Measurements from ENCODE around the gene TFE3.
"Not testable (repeated sequence)": the region's sequence is repeated elsewhere in the genome, so short reads cannot be mapped to it uniquely, and the experiment has no call there.

Gene TFE3

GRCh38 chrX:48999030-48999429 lies 44.1 kb downstream of the TFE3 start:
- WGBS, 2 experiments (ENCODE audit: insufficient coverage in 2 of 2), result 100% methylated on average over 1 of the region's 5 CpGs; no CpG with 5 or more reads in 1 of the 2 experiments
- Histone ChIP-seq H3K4me1 (ENCODE audit: control insufficient read depth, insufficient read depth, low read length, poor library complexity, severe bottlenecking) (peaks cover 3% of the 10 kb centered on the region), H3K36me3 (ENCODE audit: control insufficient read depth, insufficient read depth, low read length) (peaks cover 32% of the 10 kb centered on the region), H3K27ac (ENCODE audit: low read depth, low read length, severe bottlenecking) (no peak overlapping the region), H3K4me3 (ENCODE audit: extremely low read depth, insufficient read depth, low read length, poor library complexity, severe bottlenecking) (no peak overlapping the region), H3K9me3 (ENCODE audit: control insufficient read depth, low read length) (no peaks in the 10 kb centered on the region)

DNA sequence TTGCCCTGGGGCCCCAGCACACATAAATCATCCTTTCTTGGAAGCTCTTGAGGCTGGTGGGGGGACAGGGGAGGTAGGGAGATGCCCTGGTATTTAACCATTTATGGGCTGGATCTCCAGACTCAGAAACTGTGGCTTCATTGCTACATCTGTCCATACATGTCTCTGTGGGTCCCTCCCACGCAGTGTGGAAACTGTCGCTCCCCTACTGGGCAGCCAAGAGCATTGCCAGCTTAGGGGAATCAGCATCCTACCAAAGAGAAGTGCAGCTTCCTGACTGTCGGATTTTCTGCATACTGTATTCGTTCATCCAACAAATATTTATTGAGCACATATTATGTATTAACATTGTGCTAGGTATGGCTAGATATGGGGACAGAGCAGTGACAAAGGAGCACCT lies 44.8 kb downstream of the TFE3 start:
- 100% methylated on average over 1 to 2 of the region's 4 CpGs for WGBS, 2 experiments (ENCODE audit: insufficient coverage in 2 of 2)
- Histone ChIP-seq H3K4me1 (ENCODE audit: control insufficient read depth, insufficient read depth, low read length, poor library complexity, severe bottlenecking) (peaks cover 3% of the 10 kb centered on the region), H3K27ac (ENCODE audit: low read depth, low read length, severe bottlenecking) (no peak overlapping the region), H3K9me3 (ENCODE audit: control insufficient read depth, low read length) (no peaks in the 10 kb centered on the region), H3K36me3 (ENCODE audit: control insufficient read depth, insufficient read depth, low read length) (peaks cover 37% of the 10 kb centered on the region), H3K4me3 (ENCODE audit: extremely low read depth, insufficient read depth, low read length, poor library complexity, severe bottlenecking) (no peak overlapping the region)

- H3K27ac ChIP-seq (ENCODE audit: low read depth, low read length, severe bottlenecking), result no peak overlapping the region
- no peak overlapping the region for H3K4me3 ChIP-seq (ENCODE audit: extremely low read depth, insufficient read depth, low read length, poor library complexity, severe bottlenecking)
- peaks cover 42% of the 10 kb centered on the region for H3K36me3 ChIP-seq (ENCODE audit: control insufficient read depth, insufficient read depth, low read length)
- H3K4me1 ChIP-seq (ENCODE audit: control insufficient read depth, insufficient read depth, low read length, poor library complexity, severe bottlenecking), result peaks cover 3% of the 10 kb centered on the region
- no peaks in the 10 kb centered on the region for H3K9me3 ChIP-seq (ENCODE audit: control insufficient read depth, low read length)
- 89 to 100% methylated on average over 1 of the region's 1 CpG for WGBS, 2 experiments (ENCODE audit: insufficient coverage in 2 of 2)
Observed at GRCh38 chrX:48997865-48998264, 45.3 kb downstream of the TFE3 start.

DNA sequence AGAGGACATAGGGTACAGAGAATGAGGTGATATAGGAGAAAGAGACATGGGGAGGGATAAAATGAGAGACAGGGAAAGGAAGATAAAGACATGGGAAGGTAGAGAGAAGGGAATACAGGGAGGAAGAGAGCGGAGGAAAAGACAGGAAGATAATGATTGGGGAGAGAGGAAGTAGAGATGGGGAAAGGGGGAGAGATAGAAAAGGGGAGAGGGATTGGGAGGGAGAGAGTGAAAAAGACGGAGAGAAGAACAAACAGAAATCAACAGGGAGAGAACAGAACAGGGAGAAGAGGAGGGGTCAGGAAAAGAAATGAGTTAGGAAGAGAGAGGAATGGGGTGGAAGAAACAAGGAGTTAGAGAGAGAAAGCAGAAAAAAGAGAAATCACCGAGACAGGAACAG lies 45.7 kb downstream of the TFE3 start:
- Histone ChIP-seq H3K27ac (ENCODE audit: low read depth, low read length, severe bottlenecking) (no peak overlapping the region), H3K4me1 (ENCODE audit: control insufficient read depth, insufficient read depth, low read length, poor library complexity, severe bottlenecking) (peaks cover 3% of the 10 kb centered on the region), H3K36me3 (ENCODE audit: control insufficient read depth, insufficient read depth, low read length) (peaks cover 42% of the 10 kb centered on the region), H3K4me3 (ENCODE audit: extremely low read depth, insufficient read depth, low read length, poor library complexity, severe bottlenecking) (no peak overlapping the region), H3K9me3 (ENCODE audit: control insufficient read depth, low read length) (no peaks in the 10 kb centered on the region)
- 98 to 100% methylated on average over 3 of the region's 3 CpGs for WGBS, 2 experiments (ENCODE audit: insufficient coverage in 2 of 2)

DNA sequence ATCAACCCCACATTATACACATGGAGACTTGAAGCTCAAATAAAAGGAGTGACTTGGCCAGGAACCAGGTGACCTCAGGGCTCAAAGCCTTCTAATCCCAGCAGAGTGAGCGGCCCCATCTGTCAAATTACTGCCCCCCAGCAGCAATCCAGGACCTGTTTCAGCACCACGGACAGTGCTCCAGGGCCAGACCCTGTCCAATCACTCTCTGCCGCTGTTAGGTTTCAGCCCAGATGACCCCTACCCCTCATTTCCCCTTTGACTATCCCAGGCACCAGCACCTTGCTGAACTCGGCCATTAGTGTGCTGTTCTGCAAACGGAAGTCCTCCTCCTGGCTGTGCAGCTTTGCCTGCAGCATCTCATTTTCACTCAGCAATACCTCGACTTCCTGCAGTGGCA lies 46.2 kb downstream of the TFE3 start:
- WGBS, 2 experiments (ENCODE audit: insufficient coverage in 2 of 2), result 71 to 87% methylated on average over 1 to 3 of the region's 6 CpGs
- H3K4me3 ChIP-seq (ENCODE audit: extremely low read depth, insufficient read depth, low read length, poor library complexity, severe bottlenecking), result no peak overlapping the region
- H3K4me1 ChIP-seq (ENCODE audit: control insufficient read depth, insufficient read depth, low read length, poor library complexity, severe bottlenecking), result peaks cover 3% of the 10 kb centered on the region
- H3K9me3 ChIP-seq (ENCODE audit: control insufficient read depth, low read length), result no peaks in the 10 kb centered on the region
- no peak overlapping the region for H3K27ac ChIP-seq (ENCODE audit: low read depth, low read length, severe bottlenecking)
- H3K36me3 ChIP-seq (ENCODE audit: control insufficient read depth, insufficient read depth, low read length), result peaks cover 42% of the 10 kb centered on the region

GRCh38 chrX:48992341-48992740 lies 50.8 kb downstream of the TFE3 start:
- Histone ChIP-seq H3K9me3 (ENCODE audit: control insufficient read depth, low read length) (no peaks in the 10 kb centered on the region), H3K36me3 (ENCODE audit: control insufficient read depth, insufficient read depth, low read length) (peaks cover 56% of the 10 kb centered on the region)

DNA sequence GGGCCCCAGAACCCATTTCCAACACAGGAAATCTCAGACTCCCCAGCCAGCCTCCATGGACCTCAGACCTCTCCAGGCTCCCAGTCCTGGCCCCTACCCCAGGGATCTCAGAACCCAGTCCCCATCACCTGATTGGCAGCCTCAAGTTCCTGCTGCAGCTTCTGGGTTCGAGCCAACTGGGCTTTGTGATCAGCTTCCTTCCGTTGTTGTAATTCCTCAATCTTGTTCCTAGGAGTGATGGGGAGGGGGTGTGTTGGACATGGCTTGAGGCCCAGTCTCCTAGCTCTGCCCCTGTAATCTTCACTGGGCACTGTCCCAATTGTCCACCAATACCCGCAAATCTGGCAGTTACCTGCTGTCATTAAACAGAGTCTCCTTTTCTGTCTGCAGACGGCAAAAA lies 53.7 kb downstream of the TFE3 start:
- Histone ChIP-seq H3K36me3 (ENCODE audit: control insufficient read depth, insufficient read depth, low read length) (peaks cover 42% of the 10 kb centered on the region), H3K4me1 (ENCODE audit: control insufficient read depth, insufficient read depth, low read length, poor library complexity, severe bottlenecking) (no peaks in the 10 kb centered on the region), H3K27ac (ENCODE audit: low read depth, low read length, severe bottlenecking) (no peak overlapping the region), H3K4me3 (ENCODE audit: extremely low read depth, insufficient read depth, low read length, poor library complexity, severe bottlenecking) (no peak overlapping the region), H3K9me3 (ENCODE audit: control insufficient read depth, low read length) (no peaks in the 10 kb centered on the region)
- WGBS, 2 experiments (ENCODE audit: insufficient coverage in 2 of 2), result no CpG with 5 or more reads among the region's 4 CpGs

More at GRCh38 chrX:48992341-48992740, 50.8 kb downstream of the TFE3 start:
- Histone ChIP-seq H3K4me1 (ENCODE audit: control insufficient read depth, insufficient read depth, low read length, poor library complexity, severe bottlenecking) (no peaks in the 10 kb centered on the region), H3K4me3 (ENCODE audit: extremely low read depth, insufficient read depth, low read length, poor library complexity, severe bottlenecking) (no peak overlapping the region), H3K27ac (ENCODE audit: low read depth, low read length, severe bottlenecking) (no peak overlapping the region)

- Histone ChIP-seq H3K27ac (ENCODE audit: low read depth, low read length, severe bottlenecking) (no peak overlapping the region), H3K4me1 (ENCODE audit: control insufficient read depth, insufficient read depth, low read length, poor library complexity, severe bottlenecking) (no peaks in the 10 kb centered on the region), H3K9me3 (ENCODE audit: control insufficient read depth, low read length) (no peaks in the 10 kb centered on the region), H3K36me3 (ENCODE audit: control insufficient read depth, insufficient read depth, low read length) (peaks cover 42% of the 10 kb centered on the region), H3K4me3 (ENCODE audit: extremely low read depth, insufficient read depth, low read length, poor library complexity, severe bottlenecking) (no peak overlapping the region)
- WGBS, 2 experiments (ENCODE audit: insufficient coverage in 2 of 2), result no CpG with 5 or more reads among the region's 3 CpGs
Observed at GRCh38 chrX:48983896-48984295, 59.3 kb downstream of the TFE3 start.

DNA sequence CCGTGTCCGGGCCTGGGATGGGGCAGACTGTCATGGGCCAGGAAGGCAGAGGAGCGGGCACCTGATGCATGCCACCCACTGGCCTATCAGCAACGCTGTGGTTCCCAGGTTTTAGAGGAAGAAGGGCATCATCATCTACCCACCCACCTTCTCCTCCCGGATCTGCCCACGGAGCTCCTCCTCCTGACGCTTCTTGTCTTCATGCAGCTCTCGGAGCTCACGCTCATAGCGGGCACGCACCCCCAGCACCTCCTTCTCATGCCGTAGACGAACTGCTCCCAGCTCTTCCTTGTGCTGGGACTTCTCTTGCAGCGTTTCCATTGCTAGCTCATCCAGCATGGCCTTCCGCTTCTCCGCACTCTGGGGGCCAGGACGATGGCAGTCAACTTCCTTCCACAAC lies 60.1 kb downstream of the TFE3 start:
- Histone ChIP-seq H3K4me1 (ENCODE audit: control insufficient read depth, insufficient read depth, low read length, poor library complexity, severe bottlenecking) (no peaks in the 10 kb centered on the region), H3K27ac (ENCODE audit: low read depth, low read length, severe bottlenecking) (no peak overlapping the region), H3K36me3 (ENCODE audit: control insufficient read depth, insufficient read depth, low read length) (peaks cover 40% of the 10 kb centered on the region), H3K4me3 (ENCODE audit: extremely low read depth, insufficient read depth, low read length, poor library complexity, severe bottlenecking) (no peak overlapping the region), H3K9me3 (ENCODE audit: control insufficient read depth, low read length) (no peaks in the 10 kb centered on the region)
- WGBS, 2 experiments (ENCODE audit: insufficient coverage in 2 of 2), result 95 to 100% methylated on average over 3 to 9 of the region's 17 CpGs

DNA sequence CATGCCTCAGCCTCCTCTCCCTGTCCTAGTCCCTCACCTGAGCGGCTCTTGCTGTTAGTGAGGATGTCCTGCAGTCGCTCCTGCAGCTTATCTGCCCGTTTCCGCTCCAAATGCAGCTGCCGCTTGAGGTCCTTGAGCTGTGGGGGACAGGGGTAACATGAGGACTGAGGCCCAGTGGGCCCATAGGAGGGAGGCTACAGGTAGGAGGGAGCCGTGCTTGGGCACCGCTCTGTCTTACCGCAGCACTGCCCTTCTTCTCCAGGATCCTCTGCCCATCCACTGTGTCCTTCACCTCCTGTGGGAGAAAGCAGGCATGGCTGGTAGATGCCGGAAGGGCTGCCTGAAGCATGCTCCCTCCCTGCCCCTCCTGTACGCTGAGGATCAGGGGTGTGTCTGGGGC lies 62.0 kb downstream of the TFE3 start:
- H3K4me1 ChIP-seq (ENCODE audit: control insufficient read depth, insufficient read depth, low read length, poor library complexity, severe bottlenecking), result no peaks in the 10 kb centered on the region
- H3K27ac ChIP-seq (ENCODE audit: low read depth, low read length, severe bottlenecking), result no peak overlapping the region
- no peaks in the 10 kb centered on the region for H3K9me3 ChIP-seq (ENCODE audit: control insufficient read depth, low read length)
- WGBS, 2 experiments (ENCODE audit: insufficient coverage in 2 of 2), result 83 to 91% methylated on average over 1 to 6 of the region's 10 CpGs
- no peak overlapping the region for H3K4me3 ChIP-seq (ENCODE audit: extremely low read depth, insufficient read depth, low read length, poor library complexity, severe bottlenecking)
- H3K36me3 ChIP-seq (ENCODE audit: control insufficient read depth, insufficient read depth, low read length), result peaks cover 51% of the 10 kb centered on the region

- H3K36me3 ChIP-seq (ENCODE audit: control insufficient read depth, insufficient read depth, low read length), result peaks cover 50% of the 10 kb centered on the region
- not testable (repeated sequence) for H3K4me3 ChIP-seq (ENCODE audit: extremely low read depth, insufficient read depth, low read length, poor library complexity, severe bottlenecking); H3K27ac ChIP-seq (ENCODE audit: low read depth, low read length, severe bottlenecking); H3K4me1 ChIP-seq (ENCODE audit: control insufficient read depth, insufficient read depth, low read length, poor library complexity, severe bottlenecking); H3K9me3 ChIP-seq (ENCODE audit: control insufficient read depth, low read length)
- WGBS, 2 experiments (ENCODE audit: insufficient coverage in 2 of 2), result 100% methylated on average over 1 of the region's 10 CpGs
Observed at GRCh38 chrX:48980341-48980740, 62.8 kb downstream of the TFE3 start.

All from mesodermal cell (in vitro differentiated cells).